ENCODE measurements around the gene INSIG1.

The INSIG1 gene

DNA sequence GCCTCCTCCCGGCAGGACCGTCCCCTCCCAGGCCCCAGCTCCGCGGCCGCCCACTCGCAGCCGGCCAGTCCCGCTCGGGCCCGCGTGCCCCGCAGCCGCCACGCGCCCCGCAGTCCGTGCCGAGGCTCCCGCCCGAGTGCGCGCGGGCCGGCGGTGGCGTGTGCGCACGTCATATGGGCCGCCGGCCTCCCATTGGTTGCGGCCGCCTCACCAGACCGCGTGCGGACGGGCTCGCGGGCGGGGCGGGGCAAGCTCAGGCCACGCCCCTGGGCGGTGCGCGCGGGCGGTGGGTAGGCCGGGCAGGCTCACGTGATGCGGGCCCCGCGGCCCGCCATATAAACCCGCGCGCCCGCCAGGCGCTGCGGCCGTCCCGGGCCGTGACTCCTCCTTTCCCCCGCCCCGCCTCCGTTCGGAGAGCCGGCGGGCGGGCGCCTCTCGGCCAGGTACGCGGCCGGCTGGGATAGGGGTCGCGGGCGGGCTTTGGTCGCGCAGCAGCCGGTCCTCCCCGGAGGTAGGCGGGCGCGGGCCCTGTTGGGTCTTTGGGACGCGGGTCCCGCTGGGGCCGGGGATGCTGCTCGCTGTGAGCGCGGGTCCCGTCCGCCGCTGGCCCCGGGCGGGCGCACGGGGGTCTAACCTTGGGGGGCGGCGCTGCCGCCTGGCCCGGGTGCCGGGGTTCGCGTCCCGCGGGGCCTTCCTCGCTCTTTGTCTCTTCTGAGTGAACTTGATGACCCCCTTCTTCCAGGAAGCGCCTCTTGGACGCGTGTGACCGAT is at the start of gene INSIG1:
Gene INSIG1 (plus strand): TSS at position 362 of the 771 bp plus-strand sequence. CDS start 408 bp downstream, at position 770.
- peak within 1 kb of the TSS; percentile 86 for H3K4me3 ChIP-seq (ENCODE audit: low read length)
- peak within 1 kb of the TSS; percentile 57 for H3K27ac ChIP-seq (ENCODE audit: low read length)
- H3K27me3 ChIP-seq (ENCODE audit: control insufficient read depth, insufficient read depth, low read length) = no peaks in the 10 kb centered on the region
- peak within 1 kb of the TSS; percentile 64 for H3K9ac ChIP-seq (ENCODE audit: low read length)
- no peaks in the 10 kb centered on the region for H3K9me3 ChIP-seq (ENCODE audit: control insufficient read depth, low read depth, low read length)
- H3K36me3 ChIP-seq (ENCODE audit: control insufficient read depth, low read depth, low read length) = peaks cover 28% of the 10 kb centered on the region
- peaks cover 26% of the 10 kb centered on the region for H3K4me1 ChIP-seq (ENCODE audit: control insufficient read depth, low read depth, low read length)

DNA sequence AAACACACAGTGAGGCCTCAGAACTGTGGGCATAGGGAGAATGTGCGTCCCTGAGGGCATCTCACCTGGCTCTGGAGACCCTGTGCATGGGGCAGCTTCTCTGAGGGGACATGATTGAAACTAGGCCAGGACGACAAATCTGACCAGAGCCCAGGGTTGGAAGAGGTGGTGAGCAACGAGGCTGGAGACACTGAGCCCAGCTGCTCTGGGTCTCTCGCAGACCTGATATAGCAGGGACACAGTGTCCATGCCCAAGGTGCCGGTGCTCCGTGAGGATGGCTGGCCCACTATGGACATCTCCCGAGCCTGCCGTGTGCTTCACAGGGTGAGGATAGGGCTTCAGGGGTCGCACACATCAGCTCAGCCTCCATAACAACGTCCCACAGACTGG is 49.3 kb upstream of the INSIG1 start:
- Histone ChIP-seq H3K9ac (ENCODE audit: low read length) (no peak overlapping the region), H3K36me3 (ENCODE audit: control insufficient read depth, low read depth, low read length) (no peaks in the 10 kb centered on the region), H3K27me3 (ENCODE audit: control insufficient read depth, insufficient read depth, low read length) (no peaks in the 10 kb centered on the region), H3K27ac (ENCODE audit: low read length) (no peak overlapping the region), H3K4me3 (ENCODE audit: low read length) (no peak overlapping the region), H3K9me3 (ENCODE audit: control insufficient read depth, low read depth, low read length) (no peaks in the 10 kb centered on the region), H3K4me1 (ENCODE audit: control insufficient read depth, low read depth, low read length) (no peaks in the 10 kb centered on the region)

DNA sequence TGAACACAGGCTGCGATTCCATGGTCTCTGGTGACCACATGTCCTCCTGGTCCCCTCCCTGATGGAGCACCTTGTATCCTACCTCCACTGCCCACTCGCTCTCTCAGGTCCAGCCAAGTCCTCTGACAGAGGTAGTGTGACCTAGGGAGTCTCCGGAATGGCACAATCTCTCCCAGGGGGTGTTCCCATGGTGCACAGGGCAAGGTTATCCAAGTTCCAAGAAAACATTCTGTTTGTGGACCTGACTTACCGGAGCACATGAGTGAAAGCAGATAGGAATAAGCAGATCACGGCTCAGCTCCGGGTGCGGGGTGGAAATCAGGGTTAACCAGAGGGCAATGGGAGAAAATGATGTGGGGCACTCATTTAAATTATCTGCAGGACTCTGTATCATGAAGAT is 45.8 kb upstream of the INSIG1 start:
- Histone ChIP-seq H3K27me3 (ENCODE audit: control insufficient read depth, insufficient read depth, low read length) (no peaks in the 10 kb centered on the region), H3K9me3 (ENCODE audit: control insufficient read depth, low read depth, low read length) (no peaks in the 10 kb centered on the region), H3K36me3 (ENCODE audit: control insufficient read depth, low read depth, low read length) (no peaks in the 10 kb centered on the region), H3K9ac (ENCODE audit: low read length) (no peak overlapping the region), H3K4me3 (ENCODE audit: low read length) (no peak overlapping the region), H3K27ac (ENCODE audit: low read length) (no peak overlapping the region), H3K4me1 (ENCODE audit: control insufficient read depth, low read depth, low read length) (no peaks in the 10 kb centered on the region)

DNA sequence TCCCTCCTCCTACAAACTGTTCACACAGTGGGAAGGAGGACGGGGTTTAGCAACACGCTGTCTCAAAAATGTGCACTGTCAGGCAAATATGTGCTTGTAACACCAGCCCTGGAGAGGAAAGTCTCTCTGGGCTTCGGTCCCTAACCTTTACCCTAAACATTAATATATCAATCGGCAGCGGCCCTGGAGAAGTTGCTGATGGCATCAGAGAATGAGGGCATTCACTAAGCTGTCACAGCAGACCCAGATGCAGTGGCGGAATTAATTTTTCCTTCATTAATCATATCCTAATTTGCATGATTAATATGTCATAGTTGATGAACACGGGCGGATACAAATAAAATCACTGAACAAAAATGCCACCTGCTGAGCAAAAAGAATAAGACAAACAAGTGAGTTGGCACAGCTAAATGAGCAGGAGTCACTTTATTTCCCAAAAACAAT is 45.2 kb upstream of the INSIG1 start:
- Histone ChIP-seq H3K36me3 (ENCODE audit: control insufficient read depth, low read depth, low read length) (no peaks in the 10 kb centered on the region), H3K27me3 (ENCODE audit: control insufficient read depth, insufficient read depth, low read length) (no peaks in the 10 kb centered on the region), H3K4me3 (ENCODE audit: low read length) (no peak overlapping the region), H3K4me1 (ENCODE audit: control insufficient read depth, low read depth, low read length) (no peaks in the 10 kb centered on the region), H3K9ac (ENCODE audit: low read length) (no peak overlapping the region), H3K9me3 (ENCODE audit: control insufficient read depth, low read depth, low read length) (no peaks in the 10 kb centered on the region), H3K27ac (ENCODE audit: low read length) (no peak overlapping the region)

DNA sequence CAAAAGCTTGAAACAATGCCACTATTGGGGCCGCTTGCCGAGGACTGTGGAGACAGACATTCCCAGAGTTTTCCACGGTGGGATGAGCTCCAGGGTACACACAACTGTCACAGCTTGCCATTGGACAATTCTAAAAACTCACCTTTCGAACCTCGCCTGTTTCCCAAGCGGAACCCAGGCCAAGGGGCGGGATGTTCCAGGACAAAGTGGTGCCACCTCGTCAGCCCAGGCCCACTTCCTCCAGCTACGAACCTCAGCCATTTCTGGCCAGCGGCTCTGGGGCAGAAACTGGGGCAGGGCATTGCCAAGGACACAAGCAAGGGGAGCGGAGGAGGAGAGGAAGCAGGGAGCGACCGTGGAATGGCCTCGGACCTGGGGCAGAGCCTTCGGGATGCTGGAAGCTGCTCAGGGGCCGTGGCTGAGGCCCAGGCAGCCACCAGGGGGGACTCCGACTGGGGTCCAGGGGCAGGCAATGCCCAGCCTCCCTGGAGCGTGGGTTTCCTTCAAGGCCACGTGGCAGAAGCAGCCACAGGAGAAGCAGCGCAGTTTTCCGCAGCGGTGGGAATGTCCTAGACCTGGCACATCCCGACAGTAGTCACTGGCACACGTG is 44.7 kb upstream of the INSIG1 start:
- Histone ChIP-seq H3K27me3 (ENCODE audit: control insufficient read depth, insufficient read depth, low read length) (no peaks in the 10 kb centered on the region), H3K36me3 (ENCODE audit: control insufficient read depth, low read depth, low read length) (no peaks in the 10 kb centered on the region), H3K9ac (ENCODE audit: low read length) (no peak overlapping the region), H3K4me3 (ENCODE audit: low read length) (no peak overlapping the region), H3K4me1 (ENCODE audit: control insufficient read depth, low read depth, low read length) (no peaks in the 10 kb centered on the region), H3K27ac (ENCODE audit: low read length) (no peak overlapping the region), H3K9me3 (ENCODE audit: control insufficient read depth, low read depth, low read length) (no peaks in the 10 kb centered on the region)

DNA sequence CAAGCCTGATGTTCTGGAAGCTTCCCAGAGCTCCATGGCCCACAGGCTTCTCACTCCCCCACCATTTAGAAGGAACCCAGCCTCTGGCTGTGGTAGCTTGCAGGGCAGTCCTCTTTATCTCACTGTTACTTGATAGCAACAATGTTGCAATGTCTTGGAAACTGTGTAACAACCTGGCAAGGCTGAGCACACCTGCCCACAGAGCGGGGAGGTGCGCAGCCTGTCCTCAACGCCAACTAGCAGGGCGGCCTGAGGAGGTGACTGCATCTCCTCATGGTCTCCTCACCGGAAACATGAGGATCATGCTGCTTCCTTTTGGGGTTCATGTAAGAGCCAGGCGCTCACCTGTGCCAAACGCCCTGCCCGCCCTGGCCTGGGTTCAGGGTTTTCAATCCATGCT is 43.7 kb upstream of the INSIG1 start:
- Histone ChIP-seq H3K4me3 (ENCODE audit: low read length) (no peak overlapping the region), H3K9ac (ENCODE audit: low read length) (no peak overlapping the region), H3K36me3 (ENCODE audit: control insufficient read depth, low read depth, low read length) (no peaks in the 10 kb centered on the region), H3K27me3 (ENCODE audit: control insufficient read depth, insufficient read depth, low read length) (no peaks in the 10 kb centered on the region), H3K4me1 (ENCODE audit: control insufficient read depth, low read depth, low read length) (no peaks in the 10 kb centered on the region), H3K9me3 (ENCODE audit: control insufficient read depth, low read depth, low read length) (no peaks in the 10 kb centered on the region), H3K27ac (ENCODE audit: low read length) (no peak overlapping the region)

DNA sequence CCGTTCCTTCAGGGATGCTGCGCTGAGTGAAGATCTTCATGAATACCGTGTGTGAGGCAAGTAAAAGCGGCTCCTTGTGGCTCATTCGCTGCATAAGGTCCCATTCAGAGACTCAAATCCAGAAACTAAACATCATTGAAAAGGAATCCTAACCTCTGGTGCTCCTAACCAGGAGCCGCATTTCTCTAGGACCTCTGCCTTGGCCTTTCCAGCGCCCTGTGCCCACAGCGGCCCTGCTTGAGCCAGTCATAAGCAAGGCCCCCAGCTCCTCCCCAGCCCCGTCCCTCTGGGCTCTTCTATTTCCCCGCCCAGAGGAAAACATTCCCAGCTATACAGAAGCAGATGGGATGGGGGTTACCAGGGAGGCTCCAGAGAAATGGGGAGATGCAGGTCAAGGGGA is 42.6 kb upstream of the INSIG1 start:
- no peak overlapping the region for H3K4me3 ChIP-seq (ENCODE audit: low read length)
- no peaks in the 10 kb centered on the region for H3K27me3 ChIP-seq (ENCODE audit: control insufficient read depth, insufficient read depth, low read length)
- no peaks in the 10 kb centered on the region for H3K36me3 ChIP-seq (ENCODE audit: control insufficient read depth, low read depth, low read length)
- no peak overlapping the region for H3K27ac ChIP-seq (ENCODE audit: low read length)
- no peaks in the 10 kb centered on the region for H3K9me3 ChIP-seq (ENCODE audit: control insufficient read depth, low read depth, low read length)
- no peaks in the 10 kb centered on the region for H3K4me1 ChIP-seq (ENCODE audit: control insufficient read depth, low read depth, low read length)
- H3K9ac ChIP-seq (ENCODE audit: low read length) = no peak overlapping the region

DNA sequence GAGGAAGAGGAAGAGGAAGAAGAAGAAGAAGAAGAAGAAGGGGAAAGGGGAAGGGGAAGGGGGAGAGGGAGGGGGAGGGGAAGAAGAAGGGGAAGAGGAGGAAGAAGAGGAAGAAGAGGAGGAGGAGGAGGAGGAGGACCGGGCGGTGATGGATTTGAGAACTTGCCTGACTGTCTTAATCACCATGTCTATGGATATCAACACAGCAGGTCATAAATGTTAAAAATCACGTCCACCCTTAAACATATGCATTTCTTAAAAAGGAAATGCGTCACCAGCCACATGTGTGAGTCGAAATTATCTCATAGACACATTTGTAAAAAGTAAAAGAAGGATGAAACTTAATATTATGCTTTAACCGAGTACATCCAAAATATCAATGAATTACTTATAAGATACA is 42.1 kb upstream of the INSIG1 start:
- Histone ChIP-seq H3K9ac (ENCODE audit: low read length) (no peak overlapping the region), H3K4me3 (ENCODE audit: low read length) (no peak overlapping the region), H3K36me3 (ENCODE audit: control insufficient read depth, low read depth, low read length) (no peaks in the 10 kb centered on the region), H3K27me3 (ENCODE audit: control insufficient read depth, insufficient read depth, low read length) (no peaks in the 10 kb centered on the region), H3K27ac (ENCODE audit: low read length) (no peak overlapping the region), H3K4me1 (ENCODE audit: control insufficient read depth, low read depth, low read length) (no peaks in the 10 kb centered on the region), H3K9me3 (ENCODE audit: control insufficient read depth, low read depth, low read length) (no peaks in the 10 kb centered on the region)

DNA sequence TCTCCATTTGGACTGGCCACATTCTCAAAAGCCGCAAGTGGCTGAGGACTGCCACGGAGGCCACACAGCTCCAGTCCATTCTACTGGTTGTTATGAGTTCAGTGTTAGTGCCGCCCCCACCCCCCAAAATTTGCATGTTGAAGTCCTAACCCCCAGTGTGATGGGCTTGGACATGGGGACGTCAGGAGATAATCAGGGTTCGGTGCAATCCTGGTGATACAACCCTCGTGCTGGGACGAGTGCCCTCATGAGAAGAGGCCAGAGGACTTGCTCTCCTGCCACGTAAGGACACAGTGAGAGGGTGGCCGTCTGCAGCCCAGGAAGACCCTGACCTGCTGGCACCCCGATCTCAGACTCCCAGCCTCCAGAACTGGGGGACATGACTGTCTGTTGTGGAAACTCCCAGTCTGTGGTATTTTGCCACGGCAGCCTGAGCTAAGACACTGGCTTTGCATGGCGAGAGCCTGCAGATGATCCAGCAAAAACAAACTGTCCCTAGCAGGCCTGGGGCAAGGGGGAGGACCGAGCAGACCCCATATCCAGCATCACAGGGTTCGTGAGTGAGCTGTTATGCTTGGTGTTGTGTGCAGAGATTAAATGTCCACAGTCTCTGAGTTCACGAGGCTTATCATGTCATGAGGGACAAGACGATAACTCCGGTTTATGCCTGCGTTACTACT is 41.5 kb upstream of the INSIG1 start:
- H3K9me3 ChIP-seq (ENCODE audit: control insufficient read depth, low read depth, low read length) = no peaks in the 10 kb centered on the region
- H3K4me1 ChIP-seq (ENCODE audit: control insufficient read depth, low read depth, low read length) = no peaks in the 10 kb centered on the region
- no peaks in the 10 kb centered on the region for H3K36me3 ChIP-seq (ENCODE audit: control insufficient read depth, low read depth, low read length)
- no peak overlapping the region for H3K27ac ChIP-seq (ENCODE audit: low read length)
- H3K27me3 ChIP-seq (ENCODE audit: control insufficient read depth, insufficient read depth, low read length) = no peaks in the 10 kb centered on the region
- H3K9ac ChIP-seq (ENCODE audit: low read length) = no peak overlapping the region
- no peak overlapping the region for H3K4me3 ChIP-seq (ENCODE audit: low read length)

DNA sequence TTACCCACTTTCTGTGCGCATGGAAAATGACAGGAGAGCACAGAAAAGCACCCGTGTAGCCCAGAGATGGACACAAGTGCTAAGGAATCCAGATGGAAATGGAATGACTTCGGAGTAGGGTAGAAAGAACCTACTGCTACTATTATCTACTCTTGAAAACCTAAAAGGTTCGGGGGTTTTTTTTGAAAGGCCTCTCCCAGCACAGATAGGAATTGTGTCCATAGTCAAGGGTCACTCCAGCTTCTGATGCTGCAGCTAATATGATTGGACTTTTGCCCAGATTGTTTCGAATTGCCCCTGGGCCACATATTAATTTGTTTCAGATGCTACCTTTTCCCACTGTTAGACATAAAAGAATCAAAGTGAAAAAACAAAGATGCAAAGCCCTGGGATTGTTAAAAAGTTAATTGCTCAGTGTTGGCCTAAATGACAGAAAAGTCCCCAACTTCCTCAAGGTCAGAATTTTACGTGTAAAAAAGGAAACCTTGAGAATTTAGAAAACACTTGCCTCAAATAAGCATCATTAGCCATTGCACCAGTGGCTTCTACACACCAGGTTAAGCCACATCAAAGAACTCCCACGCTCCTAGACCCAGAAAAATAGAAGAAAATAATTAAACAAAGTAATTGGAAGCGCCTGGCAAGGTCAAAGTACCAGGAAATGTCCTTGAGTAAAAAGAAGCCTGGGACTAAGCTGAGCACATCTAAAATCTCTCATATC is 40.8 kb upstream of the INSIG1 start:
- Histone ChIP-seq H3K27me3 (ENCODE audit: control insufficient read depth, insufficient read depth, low read length) (no peaks in the 10 kb centered on the region), H3K4me1 (ENCODE audit: control insufficient read depth, low read depth, low read length) (no peaks in the 10 kb centered on the region), H3K9ac (ENCODE audit: low read length) (no peak overlapping the region), H3K27ac (ENCODE audit: low read length) (no peak overlapping the region), H3K9me3 (ENCODE audit: control insufficient read depth, low read depth, low read length) (no peaks in the 10 kb centered on the region), H3K36me3 (ENCODE audit: control insufficient read depth, low read depth, low read length) (no peaks in the 10 kb centered on the region), H3K4me3 (ENCODE audit: low read length) (no peak overlapping the region)

DNA sequence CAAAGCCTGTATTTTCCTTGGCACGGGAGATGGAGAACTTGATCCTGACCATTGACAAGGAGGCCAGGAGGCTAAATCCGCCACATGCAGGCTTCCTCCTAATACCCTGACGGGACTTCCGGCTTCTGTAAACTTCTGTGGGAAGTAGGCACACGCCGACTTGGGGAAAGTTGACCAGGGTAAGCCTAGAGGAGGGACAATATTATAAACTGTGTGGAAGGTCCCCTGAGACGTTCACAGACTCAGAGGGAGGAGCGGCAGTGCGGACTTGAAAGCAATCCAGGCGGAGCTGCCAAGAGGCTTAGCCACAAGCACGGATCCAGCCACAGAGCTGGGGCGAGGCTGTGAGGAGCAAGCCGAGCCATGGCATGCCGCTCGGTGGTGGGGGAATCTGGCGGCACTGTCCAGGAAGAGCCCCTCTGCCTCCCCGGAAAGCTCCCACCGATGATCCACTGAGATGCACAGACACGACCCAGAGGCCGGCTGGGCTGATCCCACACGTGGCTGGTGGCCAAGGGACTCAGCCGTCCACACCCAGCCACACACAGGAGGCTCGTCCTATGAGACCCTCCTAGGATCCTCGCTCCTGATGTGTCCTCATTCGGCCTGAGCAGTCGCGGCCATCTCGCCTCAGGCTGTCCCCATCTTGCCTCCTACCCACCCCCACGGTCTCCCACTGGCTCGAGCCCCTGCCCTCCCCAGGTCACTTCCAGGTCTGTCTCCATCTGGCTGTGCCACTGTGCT is 40.0 kb upstream of the INSIG1 start:
- Histone ChIP-seq H3K9me3 (ENCODE audit: control insufficient read depth, low read depth, low read length) (no peaks in the 10 kb centered on the region), H3K27ac (ENCODE audit: low read length) (no peak overlapping the region), H3K27me3 (ENCODE audit: control insufficient read depth, insufficient read depth, low read length) (no peaks in the 10 kb centered on the region), H3K36me3 (ENCODE audit: control insufficient read depth, low read depth, low read length) (no peaks in the 10 kb centered on the region), H3K4me1 (ENCODE audit: control insufficient read depth, low read depth, low read length) (no peaks in the 10 kb centered on the region), H3K9ac (ENCODE audit: low read length) (no peak overlapping the region), H3K4me3 (ENCODE audit: low read length) (no peak overlapping the region)

All from iPS-18a (cell line).